Muscle layer of colon (tissue), 2 donors: Measurements from ENCODE around the gene BANP.
"Not testable (repeated sequence)": the region's sequence is repeated elsewhere in the genome, so short reads cannot be mapped to it uniquely, and the experiment has no call there.

Experiments
- H3K27ac ChIP-seq: one replicate; pipeline ENCODE4 v1.7.0; 2013; ENCODE audit warnings: low read depth, mild to moderate bottlenecking, low read length, moderate library complexity
- H3K27me3 ChIP-seq, 2 donors: one replicate each; pipeline ENCODE4 v1.7.0; 2013; ENCODE audit warnings: low read length in 2 of 2, mild to moderate bottlenecking in 2 of 2; ENCODE audit not compliant: insufficient read depth in 2 of 2, control insufficient read depth in 1 of 2
- H3K36me3 ChIP-seq: one replicate; pipeline ENCODE4 v1.7.0; 2013; ENCODE audit warnings: mild to moderate bottlenecking, low read length; ENCODE audit not compliant: insufficient read depth
- H3K4me1 ChIP-seq: one replicate; pipeline ENCODE4 v1.7.0; 2013; ENCODE audit warnings: mild to moderate bottlenecking, low read length; ENCODE audit not compliant: insufficient read depth
- H3K4me3 ChIP-seq, 2 donors: one replicate each; pipeline ENCODE4 v1.7.0; 2013; ENCODE audit warnings: low read length in 2 of 2, low read depth in 1 of 2, mild to moderate bottlenecking in 1 of 2, moderate library complexity in 1 of 2
- H3K9ac ChIP-seq: one replicate; pipeline ENCODE4 v1.7.0; 2013; ENCODE audit warnings: low read length
- H3K9me3 ChIP-seq: one replicate; pipeline ENCODE4 v1.7.0; 2013; ENCODE audit warnings: mild to moderate bottlenecking, low read length
- donor health status: abdominal sarcoma.
- donor health status: Adenocarcinoma of cecum.

BANP gene

GRCh38 chr16:88053479-88053878 lies 102.2 kb downstream of the BANP start:
- peaks cover 18% of the 10 kb centered on the region for H3K36me3 ChIP-seq
- not testable (repeated sequence) for H3K27ac ChIP-seq, H3K27me3 ChIP-seq

GRCh38 chr16:88055356-88055755 lies 104.1 kb downstream of the BANP start:
- H3K27ac ChIP-seq, result no peak overlapping the region
- no peak overlapping the region for H3K9ac ChIP-seq
- no peaks in the 10 kb centered on the region for H3K4me1 ChIP-seq
- H3K27me3 ChIP-seq, result no peaks in the 10 kb centered on the region
- H3K36me3 ChIP-seq, result peaks cover 14% of the 10 kb centered on the region
- no peak overlapping the region for H3K4me3 ChIP-seq
- H3K9me3 ChIP-seq, result no peaks in the 10 kb centered on the region

More at GRCh38 chr16:88053479-88053878, 102.2 kb downstream of the BANP start:
- H3K9ac ChIP-seq, H3K4me3 ChIP-seq, H3K9me3 ChIP-seq, H3K4me1 ChIP-seq: not testable (repeated sequence)

- no peak overlapping the region for H3K27ac ChIP-seq
- H3K4me3 ChIP-seq, result no peak overlapping the region
- H3K36me3 ChIP-seq, result peaks cover 14% of the 10 kb centered on the region
- H3K27me3 ChIP-seq, result no peaks in the 10 kb centered on the region
- no peak overlapping the region for H3K9ac ChIP-seq
- no peaks in the 10 kb centered on the region for H3K4me1 ChIP-seq
- no peaks in the 10 kb centered on the region for H3K9me3 ChIP-seq
These were observed 105.0 kb downstream of the BANP start for GRCh38 chr16:88056212-88056611.

DNA sequence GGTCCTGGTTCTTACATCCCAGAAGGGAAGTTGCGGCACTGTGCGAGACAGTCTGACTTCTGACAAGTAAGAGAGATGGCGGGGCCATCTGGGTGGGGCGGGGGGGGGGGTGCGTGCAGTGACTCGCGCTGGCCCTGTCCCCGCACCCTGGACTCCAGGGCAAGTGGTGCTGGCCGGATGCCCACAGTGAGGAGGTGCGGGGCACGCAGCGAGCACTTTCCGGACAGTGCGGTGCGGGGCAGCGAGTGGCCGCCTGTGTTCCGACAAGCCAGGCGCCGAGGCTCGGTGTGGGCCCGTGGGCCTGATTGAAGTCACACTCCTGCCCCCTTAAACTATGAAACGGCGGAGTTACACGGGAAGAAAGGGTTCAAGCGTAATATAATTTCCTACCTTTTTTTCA lies 106.4 kb downstream of the BANP start:
- Histone ChIP-seq H3K4me3 (no peak overlapping the region), H3K36me3 (peaks cover 6% of the 10 kb centered on the region), H3K27ac (no peak overlapping the region), H3K4me1 (peaks cover 8% of the 10 kb centered on the region), H3K9me3 (no peaks in the 10 kb centered on the region), H3K9ac (no peak overlapping the region), H3K27me3 (no peaks in the 10 kb centered on the region)

GRCh38 chr16:88058136-88058535 lies 106.9 kb downstream of the BANP start:
- Histone ChIP-seq H3K27ac (no peak overlapping the region), H3K9ac (no peak overlapping the region), H3K27me3 (no peaks in the 10 kb centered on the region), H3K9me3 (no peaks in the 10 kb centered on the region), H3K4me3 (no peak overlapping the region), H3K4me1 (peaks cover 13% of the 10 kb centered on the region), H3K36me3 (peaks cover under 1% of the 10 kb centered on the region)

- no peak overlapping the region for H3K4me3 ChIP-seq
- H3K36me3 ChIP-seq, result no peaks in the 10 kb centered on the region
- H3K27me3 ChIP-seq, result no peaks in the 10 kb centered on the region
- H3K9me3 ChIP-seq, result no peaks in the 10 kb centered on the region
- peaks cover 19% of the 10 kb centered on the region for H3K4me1 ChIP-seq
- H3K27ac ChIP-seq, result no peak overlapping the region
- no peak overlapping the region for H3K9ac ChIP-seq
These were observed 107.6 kb downstream of the BANP start for GRCh38 chr16:88058817-88059216.

GRCh38 chr16:88059701-88060386 lies 108.6 kb downstream of the BANP start:
- Histone ChIP-seq H3K9ac (no peak overlapping the region), H3K4me3 (no peak overlapping the region), H3K27me3 (no peaks in the 10 kb centered on the region), H3K4me1 (peaks cover 19% of the 10 kb centered on the region), H3K36me3 (no peaks in the 10 kb centered on the region), H3K9me3 (no peaks in the 10 kb centered on the region), H3K27ac (no peak overlapping the region)

DNA sequence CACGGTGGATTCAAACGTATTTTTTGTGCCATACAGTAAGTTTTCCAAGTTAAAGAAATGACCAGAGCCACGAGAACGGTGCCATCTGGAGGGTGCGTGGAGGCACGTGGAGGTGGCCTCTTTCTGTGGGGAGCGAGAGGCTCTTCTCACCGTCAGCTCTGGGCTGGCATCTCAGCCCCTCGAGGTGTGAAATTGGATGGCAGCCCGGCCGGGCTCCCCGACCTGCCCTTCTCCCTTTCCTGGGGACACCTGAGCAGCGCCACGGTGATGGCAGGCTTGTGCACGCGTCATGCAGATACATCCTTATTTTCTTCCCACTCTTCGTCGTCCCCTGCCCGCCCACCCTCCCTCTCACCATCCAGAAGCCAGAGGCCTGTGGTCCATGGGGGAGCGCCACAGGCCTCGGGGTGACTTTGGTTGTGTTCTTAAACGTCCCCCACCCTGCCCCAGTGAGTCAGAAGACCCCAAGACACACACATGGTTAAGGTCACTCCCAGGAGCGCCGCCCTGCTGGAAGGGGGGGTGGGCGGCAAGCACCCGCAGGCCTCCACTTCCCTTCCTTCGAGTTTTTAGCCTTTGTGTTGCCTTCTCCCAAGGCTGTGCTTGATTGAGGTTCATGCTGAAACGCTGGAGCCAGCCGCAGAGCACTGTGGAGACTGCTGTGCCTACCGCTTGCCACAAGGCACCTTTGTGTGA lies 109.4 kb downstream of the BANP start:
- peaks cover 19% of the 10 kb centered on the region for H3K4me1 ChIP-seq
- H3K36me3 ChIP-seq, result no peaks in the 10 kb centered on the region
- H3K9me3 ChIP-seq, result no peaks in the 10 kb centered on the region
- H3K27ac ChIP-seq, result no peak overlapping the region
- H3K9ac ChIP-seq, result no peak overlapping the region
- H3K4me3 ChIP-seq, result no peak overlapping the region
- no peaks in the 10 kb centered on the region for H3K27me3 ChIP-seq

- no peaks in the 10 kb centered on the region for H3K36me3 ChIP-seq
- no peak overlapping the region for H3K9ac ChIP-seq
- H3K9me3 ChIP-seq, result no peaks in the 10 kb centered on the region
- no peak overlapping the region for H3K27ac ChIP-seq
- H3K4me1 ChIP-seq, result peaks cover 19% of the 10 kb centered on the region
- no peak overlapping the region for H3K4me3 ChIP-seq
- no peaks in the 10 kb centered on the region for H3K27me3 ChIP-seq
These were observed 110.3 kb downstream of the BANP start for GRCh38 chr16:88061346-88062110.

DNA sequence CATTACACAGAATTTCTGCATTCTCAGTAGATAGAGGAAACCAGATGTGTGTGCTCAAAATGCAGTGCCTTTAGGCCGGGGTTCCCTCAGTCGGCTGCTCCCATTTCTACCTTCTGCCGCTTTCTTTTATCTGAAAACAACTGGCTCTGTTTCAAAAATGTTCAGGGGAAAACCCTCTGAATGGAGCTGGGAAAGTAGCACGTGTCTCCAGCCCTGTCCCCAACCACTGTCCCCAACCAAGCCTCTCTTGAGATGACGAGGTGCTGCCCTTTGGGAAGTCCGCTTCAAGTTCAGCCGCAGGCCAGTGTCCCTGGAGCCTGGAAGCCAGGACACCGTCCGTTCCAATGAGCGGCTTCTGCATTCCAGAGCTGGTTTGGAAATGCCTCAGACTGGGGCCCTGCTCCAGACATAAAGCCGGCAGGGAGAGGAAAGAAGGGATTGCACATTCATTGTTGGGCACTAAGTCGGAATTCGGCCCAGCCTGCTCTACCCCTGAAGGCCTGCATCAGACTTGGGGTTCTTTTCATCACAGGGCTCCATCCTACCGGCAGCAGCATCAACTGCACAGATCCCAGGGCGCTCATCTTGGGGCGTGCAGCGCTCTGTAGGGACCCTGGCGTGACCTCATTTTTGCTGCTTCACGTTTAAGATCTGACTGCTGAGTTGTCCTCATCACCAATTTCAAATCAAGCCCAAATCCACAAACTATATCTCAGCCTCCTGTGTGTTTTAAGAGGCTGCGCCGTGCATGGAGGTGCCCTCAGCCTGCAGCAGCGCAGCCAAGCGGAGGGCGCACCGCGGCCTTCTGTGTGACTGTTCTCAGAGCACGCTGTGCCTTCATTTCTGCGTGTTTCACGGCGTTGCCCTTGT lies 111.3 kb downstream of the BANP start:
- Histone ChIP-seq H3K36me3 (no peaks in the 10 kb centered on the region), H3K4me1 (peaks cover 19% of the 10 kb centered on the region), H3K9ac (no peak overlapping the region), H3K27ac (no peak overlapping the region), H3K9me3 (no peaks in the 10 kb centered on the region), H3K27me3 (no peaks in the 10 kb centered on the region), H3K4me3 (no peak overlapping the region)
